Panc1 (cell line): Measurements from ENCODE around the gene MS4A10.

Experiments
- CTCF ChIP-seq: fragments of 450-650 bp; IDR thresholded peaks from 2 replicates; pipeline ENCODE4 v1.5.1; 2017; ENCODE audit warnings: mild to moderate bottlenecking
- POLR2AphosphoS5 ChIP-seq: IDR thresholded peaks from 2 replicates; pipeline ENCODE4 v1.6.1; 2012; ENCODE audit warnings: mild to moderate bottlenecking, low read depth, low read length, moderate library complexity
- SIN3A ChIP-seq: IDR thresholded peaks from 2 replicates; pipeline ENCODE4 v1.6.1; 2012; ENCODE audit warnings: low read depth, mild to moderate bottlenecking, low read length, moderate library complexity, borderline replicate concordance; ENCODE audit not compliant: insufficient read depth
- TCF7L2 ChIP-seq: IDR thresholded peaks from 2 replicates; pipeline ENCODE4 v1.6.1; 2011; ENCODE audit warnings: mild to moderate bottlenecking, low read depth, low read length, inconsistent platforms
- TF ChIP-seq, protein P1 (sequence below), 2 experiments: IDR thresholded peaks; 2 replicates each; pipeline ENCODE4 v1.6.1; 2011 to 2012; ENCODE audit warnings: low read depth in 2 of 2, control low read depth in 1 of 2, low read length in 1 of 2, mild to moderate bottlenecking in 1 of 2, moderate library complexity in 1 of 2; ENCODE audit not compliant: insufficient read depth in 1 of 2

DNA sequence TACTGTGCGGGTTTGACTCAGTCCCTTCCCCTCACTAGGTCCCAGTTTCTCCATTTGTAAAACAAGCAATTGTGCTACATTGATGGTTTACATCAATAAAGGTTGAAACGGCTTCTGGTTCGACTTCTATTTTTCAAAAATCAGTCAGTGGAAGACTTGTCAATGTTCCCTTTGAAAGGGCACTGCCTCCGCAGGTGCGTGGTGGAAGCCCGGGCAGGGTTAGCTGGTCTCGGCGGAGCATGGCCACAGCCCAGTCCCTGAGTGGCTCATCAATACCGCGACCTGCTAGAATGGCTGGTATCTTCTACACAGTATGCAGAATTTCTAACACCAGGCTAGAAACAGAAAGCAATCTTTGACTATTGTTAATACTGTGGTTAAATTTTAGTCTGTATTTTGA lies 16.1 kb downstream of the MS4A10 start:
- no peak for TF ChIP-seq CTCF
- TF ChIP-seq, protein P1, sequence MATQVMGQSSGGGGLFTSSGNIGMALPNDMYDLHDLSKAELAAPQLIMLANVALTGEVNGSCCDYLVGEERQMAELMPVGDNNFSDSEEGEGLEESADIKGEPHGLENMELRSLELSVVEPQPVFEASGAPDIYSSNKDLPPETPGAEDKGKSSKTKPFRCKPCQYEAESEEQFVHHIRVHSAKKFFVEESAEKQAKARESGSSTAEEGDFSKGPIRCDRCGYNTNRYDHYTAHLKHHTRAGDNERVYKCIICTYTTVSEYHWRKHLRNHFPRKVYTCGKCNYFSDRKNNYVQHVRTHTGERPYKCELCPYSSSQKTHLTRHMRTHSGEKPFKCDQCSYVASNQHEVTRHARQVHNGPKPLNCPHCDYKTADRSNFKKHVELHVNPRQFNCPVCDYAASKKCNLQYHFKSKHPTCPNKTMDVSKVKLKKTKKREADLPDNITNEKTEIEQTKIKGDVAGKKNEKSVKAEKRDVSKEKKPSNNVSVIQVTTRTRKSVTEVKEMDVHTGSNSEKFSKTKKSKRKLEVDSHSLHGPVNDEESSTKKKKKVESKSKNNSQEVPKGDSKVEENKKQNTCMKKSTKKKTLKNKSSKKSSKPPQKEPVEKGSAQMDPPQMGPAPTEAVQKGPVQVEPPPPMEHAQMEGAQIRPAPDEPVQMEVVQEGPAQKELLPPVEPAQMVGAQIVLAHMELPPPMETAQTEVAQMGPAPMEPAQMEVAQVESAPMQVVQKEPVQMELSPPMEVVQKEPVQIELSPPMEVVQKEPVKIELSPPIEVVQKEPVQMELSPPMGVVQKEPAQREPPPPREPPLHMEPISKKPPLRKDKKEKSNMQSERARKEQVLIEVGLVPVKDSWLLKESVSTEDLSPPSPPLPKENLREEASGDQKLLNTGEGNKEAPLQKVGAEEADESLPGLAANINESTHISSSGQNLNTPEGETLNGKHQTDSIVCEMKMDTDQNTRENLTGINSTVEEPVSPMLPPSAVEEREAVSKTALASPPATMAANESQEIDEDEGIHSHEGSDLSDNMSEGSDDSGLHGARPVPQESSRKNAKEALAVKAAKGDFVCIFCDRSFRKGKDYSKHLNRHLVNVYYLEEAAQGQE (IDR thresholded peaks at IDR 0.05; ENCODE audit: insufficient read depth in 1 of 2, low read depth in 2 of 2, low read length in 1 of 2) = no peak
- no peak for TF ChIP-seq POLR2AphosphoS5
- no peak for TF ChIP-seq SIN3A
- TF ChIP-seq TCF7L2 = no peak
